ENCODE measurements around the gene ZNF79.

Gene ZNF79

DNA sequence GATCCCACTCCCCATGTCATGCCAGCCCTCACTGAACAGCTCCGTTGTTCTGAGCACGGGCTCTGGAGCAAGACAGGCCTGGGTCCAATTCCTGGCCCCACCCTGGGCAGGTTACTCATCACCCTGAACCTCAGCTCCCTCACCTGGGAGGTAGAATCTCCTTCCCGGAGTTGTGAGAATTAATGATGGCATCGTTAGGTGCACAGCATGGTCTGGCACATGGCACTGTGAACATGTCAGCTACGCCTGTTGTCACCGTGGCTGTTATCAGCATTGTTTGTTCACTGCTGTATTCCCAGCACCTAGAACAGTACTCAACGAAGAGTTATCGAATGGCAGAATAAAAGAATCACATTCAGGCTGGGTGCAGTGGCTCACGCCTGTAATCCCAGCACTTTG is 70.1 kb downstream of the ZNF79 start:
- TF ChIP-seq CREB1 (IDR thresholded peaks at IDR 0.05; ENCODE audit: low read depth) (no peak), YY1 (IDR thresholded peaks at IDR 0.05; ENCODE audit: low read depth) (no peak), RAD21 (IDR thresholded peaks at IDR 0.05; ENCODE audit: low read depth) (no peak), NFIC (IDR thresholded peaks at IDR 0.05) (no peak), CEBPB (IDR thresholded peaks at IDR 0.05) (no peak), TAF1 (IDR thresholded peaks at IDR 0.05; ENCODE audit: low read depth) (no peak)
- TF ChIP-seq, protein P1, sequence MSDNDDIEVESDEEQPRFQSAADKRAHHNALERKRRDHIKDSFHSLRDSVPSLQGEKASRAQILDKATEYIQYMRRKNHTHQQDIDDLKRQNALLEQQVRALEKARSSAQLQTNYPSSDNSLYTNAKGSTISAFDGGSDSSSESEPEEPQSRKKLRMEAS (IDR thresholded peaks at IDR 0.05), result no peak

Measured in Ishikawa (cell line).